ENCODE results near the gene SLC25A29.
A peak's percentile ranks its signal among the peaks of the same experiment; 100 is the strongest.

The SLC25A29 gene

DNA sequence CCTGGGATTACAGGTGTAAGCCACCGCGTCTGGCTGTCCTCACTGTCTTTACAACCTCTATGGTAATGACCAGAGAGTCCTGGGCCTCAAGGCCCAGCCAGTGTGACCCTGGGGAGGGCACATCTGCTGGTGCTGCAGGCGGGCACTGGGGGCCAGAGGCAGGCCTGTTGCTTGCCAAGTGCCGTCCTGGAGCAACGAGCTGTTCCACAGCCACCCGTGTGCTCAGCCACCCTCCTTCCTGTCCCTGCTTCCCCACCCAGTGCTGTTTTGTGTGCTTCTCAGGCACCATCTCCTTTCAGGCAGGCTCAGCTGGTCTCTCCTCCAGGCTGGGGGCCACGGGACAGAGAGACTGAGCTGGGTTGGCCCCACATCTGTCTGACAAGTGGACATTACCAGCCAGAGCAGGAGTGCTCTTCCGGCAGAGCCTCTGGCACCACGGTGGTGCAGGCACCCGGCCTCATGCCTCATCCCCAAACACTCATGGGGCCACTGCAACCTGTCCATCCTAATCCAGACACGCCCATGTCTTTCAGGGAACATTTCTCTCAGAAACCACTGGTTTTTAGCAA lies 25.9 kb upstream of the SLC25A29 start:
- DNase-seq, result no peak

DNA sequence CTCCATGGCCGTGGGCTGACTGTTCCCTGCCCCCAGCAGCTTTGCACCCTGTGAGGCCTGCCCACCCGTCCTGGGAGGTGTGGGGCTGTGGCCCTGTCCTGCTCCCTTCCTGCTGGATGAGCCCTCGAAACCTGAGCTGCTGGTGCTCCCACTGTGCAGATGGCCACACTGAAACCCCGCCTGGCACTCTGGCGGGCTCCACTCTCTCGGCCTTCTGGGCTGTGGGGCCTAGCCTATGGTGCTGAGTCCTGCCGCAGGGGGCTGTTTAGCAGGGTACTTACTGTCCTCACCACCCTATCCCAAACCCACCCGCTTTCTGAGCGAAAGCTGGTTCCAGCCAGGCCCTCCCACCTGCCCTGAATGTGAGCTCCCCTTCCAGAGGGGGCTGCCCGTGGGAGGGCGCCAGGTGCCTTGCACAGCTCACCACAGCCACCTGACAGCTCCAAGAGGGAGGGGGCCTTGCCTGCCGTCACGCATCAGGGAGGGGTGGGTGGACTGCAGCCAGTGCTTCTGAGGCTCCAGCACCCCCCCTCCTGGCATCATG lies 24.2 kb upstream of the SLC25A29 start:
- DNase-seq, result no peak

DNA sequence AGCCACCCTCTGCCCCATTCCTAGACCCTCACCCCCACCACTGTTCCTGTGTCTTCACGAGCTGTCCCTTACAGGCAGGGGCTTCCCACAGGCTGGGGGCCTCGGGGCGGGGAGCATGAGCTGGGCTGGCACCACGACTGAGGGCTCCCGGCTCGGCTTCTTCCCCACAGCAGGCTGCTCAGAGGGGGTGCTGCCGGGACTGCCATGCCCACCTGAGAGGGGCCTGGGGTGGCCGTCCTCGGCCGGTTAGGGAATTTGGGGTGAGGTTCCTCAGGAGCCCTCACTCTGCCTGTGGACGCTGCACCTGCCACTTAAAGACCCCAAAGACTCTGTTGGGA lies 23.7 kb upstream of the SLC25A29 start:
- DNase-seq, result no peak

DNA sequence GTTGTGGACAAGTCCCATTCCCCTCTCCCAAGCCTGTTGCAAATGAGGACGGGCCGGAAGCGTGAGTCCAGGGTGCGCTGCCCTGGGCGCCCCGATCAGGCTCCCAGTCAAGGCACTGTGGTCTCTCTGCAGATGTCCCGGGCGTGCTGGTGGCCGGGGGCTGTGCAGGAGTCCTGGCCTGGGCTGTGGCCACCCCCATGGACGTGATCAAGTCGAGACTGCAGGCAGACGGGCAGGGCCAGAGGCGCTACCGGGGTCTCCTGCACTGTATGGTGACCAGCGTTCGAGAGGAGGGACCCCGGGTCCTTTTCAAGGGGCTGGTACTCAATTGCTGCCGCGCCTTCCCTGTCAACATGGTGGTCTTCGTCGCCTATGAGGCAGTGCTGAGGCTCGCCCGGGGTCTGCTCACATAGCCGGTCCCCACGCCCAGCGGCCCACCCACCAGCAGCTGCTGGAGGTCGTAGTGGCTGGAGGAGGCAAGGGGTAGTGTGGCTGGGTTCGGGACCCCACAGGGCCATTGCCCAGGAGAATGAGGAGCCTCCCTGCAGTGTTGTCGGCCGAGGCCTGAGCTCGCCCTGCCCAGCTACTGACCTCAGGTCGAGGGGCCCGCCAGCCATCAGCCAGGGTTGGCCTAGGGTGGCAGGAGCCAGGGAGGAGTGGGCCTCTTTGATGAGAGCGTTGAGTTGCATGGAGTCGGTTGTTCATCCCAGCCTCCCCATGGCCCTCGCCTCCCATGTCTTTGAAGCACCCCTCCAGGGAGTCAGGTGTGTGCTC lies 23.2 kb upstream of the SLC25A29 start:
- no peak for DNase-seq

- no peak for DNase-seq
Measured at GRCh38 chr14:100328495-100329163, 22.4 kb upstream of the SLC25A29 start.

GRCh38 chr14:100327128-100327527 lies 20.9 kb upstream of the SLC25A29 start:
- DNase-seq, result no peak

DNA sequence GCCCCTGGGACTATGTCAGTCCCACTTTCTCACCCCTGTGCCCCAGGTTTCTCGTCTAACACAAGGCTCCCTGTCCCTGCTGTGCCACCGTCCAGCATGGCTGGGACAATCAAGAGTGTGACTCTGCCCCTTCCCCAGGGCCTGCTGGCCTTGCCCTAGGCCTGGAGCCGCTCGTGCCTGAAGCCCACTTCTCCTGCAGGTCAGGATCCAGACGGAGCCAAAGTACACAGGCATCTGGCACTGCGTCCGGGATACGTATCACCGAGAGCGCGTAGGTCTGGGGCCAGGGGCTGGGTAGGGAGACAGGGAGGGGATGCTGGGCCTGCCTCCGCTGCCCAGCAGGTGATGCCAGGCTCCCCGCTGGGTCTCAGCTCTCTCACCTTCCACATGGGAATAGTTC lies 19.7 kb upstream of the SLC25A29 start:
- DNase-seq, result no peak

- no peak for DNase-seq
Measured at GRCh38 chr14:100325231-100325632, 19.0 kb upstream of the SLC25A29 start.

GRCh38 chr14:100323942-100324307 lies 17.7 kb upstream of the SLC25A29 start:
- DNase-seq, result no peak

- DNase-seq, result no peak
Measured at GRCh38 chr14:100323121-100323941, 17.1 kb upstream of the SLC25A29 start, which contains the start of gene SLC25A47. Gene SLC25A47, plus strand, starts transcription at chr14:100323339. Its CDS starts 76 bp downstream, at chr14:100323415.

DNA sequence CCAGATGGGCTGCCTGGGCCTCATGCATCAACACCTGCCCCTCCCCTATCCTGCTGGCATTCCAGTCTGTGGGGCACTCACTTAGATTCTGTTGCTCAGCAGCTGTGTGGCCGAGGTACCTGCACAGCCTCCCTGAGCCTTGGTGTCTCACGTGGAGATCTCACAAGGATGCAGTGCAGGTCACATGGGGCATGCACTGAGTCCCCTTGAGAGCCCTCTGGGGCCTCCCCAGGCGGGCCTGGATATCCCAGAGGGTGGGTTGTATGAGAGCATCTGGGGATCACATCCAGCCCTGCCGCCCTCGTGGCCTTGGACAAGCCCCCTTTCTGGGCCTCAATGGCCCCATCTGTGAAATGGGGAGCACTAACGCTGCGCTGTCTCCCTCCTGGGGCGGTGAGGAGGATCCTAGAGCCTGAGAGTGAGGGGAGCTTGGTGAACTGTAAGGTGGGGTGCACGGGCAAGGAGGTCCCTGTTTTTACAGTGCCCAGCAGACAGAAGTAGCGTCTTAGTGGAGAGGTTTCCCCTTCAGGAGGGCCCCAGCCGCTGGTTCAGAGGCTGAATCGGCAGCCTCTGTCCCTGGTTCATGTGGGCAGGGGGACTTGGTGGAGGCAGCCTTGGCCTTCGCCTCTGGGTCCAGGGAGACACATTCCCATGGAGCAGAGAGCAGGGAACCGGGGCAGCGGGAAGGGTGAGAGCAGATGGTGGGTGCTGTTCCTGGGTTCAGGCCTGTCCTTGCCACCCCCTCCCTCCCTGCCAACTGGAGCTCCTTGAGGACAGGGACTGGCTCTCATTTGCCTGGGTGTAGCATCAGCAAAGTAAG lies 16.1 kb upstream of the SLC25A29 start:
- DNase-seq, result no peak

DNA sequence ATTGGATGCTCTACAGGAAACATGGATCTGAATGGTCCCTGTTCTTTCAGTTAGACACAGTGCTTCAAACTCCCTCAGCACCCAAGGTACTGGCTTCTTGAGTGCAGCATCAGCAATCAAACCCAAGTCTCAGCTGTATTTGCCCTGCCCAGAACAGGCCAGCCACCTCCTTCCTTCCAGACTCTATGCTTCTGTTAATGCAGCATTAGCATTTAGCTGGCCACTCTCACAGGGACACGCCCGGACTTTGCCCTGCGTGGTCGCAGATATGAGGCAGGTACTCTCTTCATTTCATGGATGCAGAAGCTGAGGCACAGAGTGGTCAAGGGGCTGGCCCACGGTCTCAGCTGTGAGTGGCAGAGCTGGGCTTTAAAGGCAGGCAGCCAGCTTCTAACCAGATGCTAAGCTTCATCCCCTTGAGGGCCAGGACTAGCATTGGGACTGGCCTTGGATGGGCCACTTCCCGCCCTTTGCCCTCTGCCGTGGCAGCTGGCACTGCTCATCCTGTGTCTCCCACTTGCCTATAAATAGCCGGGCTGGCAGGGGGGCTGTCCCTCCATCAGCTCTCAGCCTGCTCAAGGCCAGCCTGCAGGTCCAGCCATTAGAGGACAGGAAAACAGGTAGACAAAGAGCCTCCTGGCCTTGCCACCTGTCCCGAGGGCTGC lies 15.4 kb upstream of the SLC25A29 start:
- no peak for DNase-seq

GRCh38 chr14:100320157-100320856 lies 14.1 kb upstream of the SLC25A29 start:
- no peak for DNase-seq

DNA sequence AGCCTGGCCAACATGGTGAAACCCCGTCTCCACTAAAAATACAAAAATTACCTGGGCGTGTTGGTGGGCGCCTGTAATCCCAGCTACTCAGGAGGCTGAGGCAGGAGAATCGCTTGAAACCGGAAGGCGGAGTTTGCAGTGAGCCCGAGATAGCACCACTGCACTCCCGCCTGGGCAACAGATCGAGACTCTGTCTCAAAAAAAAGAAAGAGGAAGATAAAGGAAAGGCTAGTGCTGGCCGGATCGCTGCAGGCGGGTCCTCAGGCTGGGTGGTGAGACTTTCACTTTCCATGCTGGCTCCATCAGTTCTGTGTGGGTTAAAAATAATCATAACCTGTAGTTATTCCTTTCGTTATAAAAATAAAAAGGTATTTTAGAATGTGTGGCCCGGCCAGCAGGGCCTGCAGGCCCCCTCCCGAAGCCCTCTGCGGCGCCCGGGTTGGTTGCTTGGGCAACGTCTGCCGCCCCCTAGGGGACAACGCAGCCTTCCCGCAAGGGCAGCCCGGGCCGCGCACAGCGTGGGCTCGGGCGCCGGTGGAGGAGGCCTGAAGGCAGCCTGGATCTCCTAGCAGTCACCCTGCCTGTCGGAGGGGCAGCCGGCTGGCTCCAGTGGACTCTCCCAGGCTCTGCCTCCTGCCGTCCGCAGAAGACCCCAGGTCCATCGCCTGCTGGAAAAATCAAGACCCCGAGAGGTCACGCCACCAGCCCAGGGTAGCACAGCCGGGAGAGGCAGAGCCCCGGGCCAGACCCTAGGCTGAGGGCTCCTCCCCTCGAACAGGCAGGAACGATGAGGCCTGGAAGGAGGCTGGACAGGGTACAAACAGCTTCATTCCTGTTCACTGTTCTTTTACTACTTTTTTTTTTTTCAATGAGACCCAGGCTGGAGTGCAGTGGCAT lies 11.9 kb upstream of the SLC25A29 start:
- peak in 26 of 58 donors; percentile 15 to 51 (median 31) for DNase-seq

GRCh38 chr14:100317389-100317788 lies 11.1 kb upstream of the SLC25A29 start:
- no peak for DNase-seq

DNA sequence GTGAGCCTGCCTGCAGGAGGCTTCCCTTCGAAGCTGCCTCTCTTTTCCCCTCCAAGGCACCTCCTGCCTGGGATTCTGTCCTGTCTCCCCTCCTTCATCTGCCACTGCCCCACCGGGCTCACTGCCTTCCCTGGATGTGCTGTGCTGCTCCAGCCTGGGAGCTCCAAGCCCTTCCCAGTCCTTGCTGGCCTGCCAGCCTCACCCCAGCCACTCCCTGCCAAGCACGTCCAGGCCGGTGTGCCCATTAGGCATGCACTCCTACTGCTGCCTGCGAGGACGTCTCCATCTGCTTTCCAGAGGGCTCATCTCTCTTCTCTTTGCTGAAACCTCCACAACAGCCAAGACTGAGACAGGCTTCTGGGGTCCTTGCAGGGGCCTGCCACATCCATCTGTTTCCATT lies 8.5 kb upstream of the SLC25A29 start:
- DNase-seq, result no peak

- no peak for DNase-seq
Measured at GRCh38 chr14:100313464-100314230, 7.4 kb upstream of the SLC25A29 start.

All from anterior cingulate cortex (tissue), 58 donors.